ENCODE data around the gene COG2.
"Not testable (repeated sequence)": the region's sequence is repeated elsewhere in the genome, so short reads cannot be mapped to it uniquely, and the experiment has no call there.

COG2 gene

DNA sequence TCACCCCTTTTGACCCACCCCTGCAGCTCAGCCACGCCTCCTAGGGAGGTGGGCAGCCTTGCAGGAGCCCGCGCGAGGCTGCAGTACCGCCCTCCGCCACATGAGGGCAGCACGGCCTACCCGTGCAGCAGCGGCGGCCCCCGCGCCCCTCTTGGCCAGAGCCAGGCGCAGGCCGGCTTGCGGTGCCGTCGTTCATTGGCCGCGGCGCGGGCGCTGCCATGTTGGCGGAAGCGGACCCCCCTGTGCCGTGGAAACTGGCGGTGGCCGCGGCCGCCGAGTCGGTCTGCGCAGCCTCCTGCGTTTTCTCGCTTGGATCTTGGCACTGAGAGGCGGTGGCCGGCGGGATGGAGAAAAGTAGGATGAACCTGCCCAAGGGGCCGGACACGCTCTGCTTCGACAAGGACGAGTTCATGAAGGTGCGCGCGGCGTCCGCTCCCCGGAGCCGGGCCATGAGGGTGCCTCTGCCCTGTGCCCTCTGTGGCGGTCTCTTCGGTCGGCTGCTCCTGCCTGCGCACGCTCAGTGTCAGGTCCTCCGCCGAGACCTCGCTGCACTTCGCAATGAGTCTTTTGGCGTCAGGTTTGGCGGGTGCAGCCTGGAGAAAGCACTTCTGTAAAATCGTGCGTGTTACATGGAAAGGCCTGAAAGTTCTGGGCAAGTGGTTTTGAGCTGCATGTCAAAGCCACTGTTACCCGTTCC is at the start of gene COG2:
TSS of gene COG2 (plus strand) at position 219 of the 697 bp plus-strand sequence. CDS start at position 345, 126 bp downstream.
- peak; percentile 100 for DNase-seq

DNA sequence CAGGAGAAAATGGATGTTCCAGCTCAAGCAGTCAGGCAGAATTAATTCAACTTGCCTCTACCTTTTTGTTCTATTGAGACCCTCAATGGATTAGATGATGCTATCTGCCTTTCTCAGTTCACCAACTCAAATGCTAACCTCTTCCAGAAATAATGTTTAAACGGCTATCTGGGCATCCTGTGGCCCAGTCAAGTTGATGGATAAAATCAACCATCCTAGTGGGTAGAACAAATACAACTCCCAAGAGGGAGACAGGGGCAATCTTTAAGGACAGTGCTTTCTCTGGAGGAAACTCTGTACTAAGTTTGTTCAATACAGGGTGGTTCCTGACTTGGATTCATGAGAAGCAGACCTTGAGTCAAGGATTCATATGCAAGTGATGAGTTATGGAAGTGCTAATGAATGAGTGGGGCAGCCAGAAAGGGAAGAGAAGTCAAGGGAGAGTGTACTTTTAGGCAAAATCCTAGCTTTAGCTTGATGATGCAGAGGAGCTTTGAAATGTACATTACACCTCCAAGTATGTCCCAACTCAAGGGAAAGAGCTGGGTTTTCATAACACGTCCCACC is 49.4 kb upstream of the COG2 start:
- DNase-seq: no peak

- DNase-seq: no peak
These were observed 48.0 kb upstream of the COG2 start for GRCh38 chr1:230594214-230594773.

- no peak for DNase-seq
These were observed 47.1 kb upstream of the COG2 start for GRCh38 chr1:230595181-230595580.

DNA sequence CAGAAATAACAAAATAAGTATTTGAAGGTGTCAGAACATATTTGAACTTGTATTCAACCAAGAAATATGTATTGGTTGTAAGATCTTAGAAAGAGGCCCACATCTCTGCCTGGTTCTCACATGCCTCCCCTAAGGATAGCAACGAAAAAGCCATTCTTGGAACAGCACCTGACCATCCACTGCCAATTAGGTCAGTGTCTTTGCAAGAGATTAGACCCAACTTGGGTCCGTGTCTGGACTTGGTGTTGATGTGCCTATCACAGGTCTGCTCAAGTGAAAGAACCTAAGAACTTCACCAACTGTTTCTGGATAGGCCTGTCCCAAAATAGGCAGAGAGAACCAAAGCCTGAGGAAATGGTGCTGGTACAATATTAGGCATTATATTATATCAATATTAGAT is 46.0 kb upstream of the COG2 start:
- no peak for DNase-seq

GRCh38 chr1:230598745-230599144 is 43.5 kb upstream of the COG2 start:
- DNase-seq: no peak

- no peak for DNase-seq
These were observed 42.2 kb upstream of the COG2 start for GRCh38 chr1:230599926-230600656.

- DNase-seq: not testable (repeated sequence)
These were observed 41.5 kb upstream of the COG2 start for GRCh38 chr1:230600657-230601400.

- no peak for DNase-seq
These were observed 33.1 kb upstream of the COG2 start for GRCh38 chr1:230609208-230609607.

GRCh38 chr1:230610589-230610988 is 31.7 kb upstream of the COG2 start:
- DNase-seq: no peak

DNA sequence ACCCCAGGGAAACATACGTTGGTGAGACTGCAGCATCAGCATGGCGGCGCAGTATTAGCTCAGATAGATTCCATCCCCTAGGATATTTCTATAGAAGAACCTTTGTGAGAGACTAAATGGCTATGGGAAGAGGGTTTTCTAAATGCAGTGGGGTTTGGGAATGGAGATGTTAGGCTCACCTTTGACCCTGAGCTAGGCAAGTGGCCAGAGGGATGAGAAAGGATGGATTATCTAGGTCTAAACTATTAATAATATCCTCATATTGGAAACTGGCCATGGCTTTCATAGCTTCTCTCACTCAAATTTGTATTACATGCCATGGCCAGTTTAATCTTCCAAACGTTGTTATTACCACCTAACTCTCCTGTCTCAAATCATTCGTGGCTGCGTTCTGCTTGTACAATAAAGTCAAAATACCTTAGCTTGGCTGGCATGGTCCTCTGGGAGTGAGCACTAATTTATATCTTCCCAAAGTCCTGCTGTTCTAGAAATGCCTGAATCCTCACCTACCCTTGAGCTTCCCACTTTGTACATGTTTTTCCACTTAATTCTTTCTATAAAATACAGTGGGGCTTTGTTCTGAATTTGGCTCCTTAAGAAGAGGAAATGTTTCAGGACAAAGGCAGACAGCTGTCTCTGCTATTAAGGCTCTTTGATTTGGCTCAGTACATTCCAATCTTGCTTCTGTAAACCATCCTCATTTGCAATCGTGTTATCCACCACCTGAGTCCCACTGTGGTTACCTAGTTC is 31.0 kb upstream of the COG2 start:
- DNase-seq: no peak

DNA sequence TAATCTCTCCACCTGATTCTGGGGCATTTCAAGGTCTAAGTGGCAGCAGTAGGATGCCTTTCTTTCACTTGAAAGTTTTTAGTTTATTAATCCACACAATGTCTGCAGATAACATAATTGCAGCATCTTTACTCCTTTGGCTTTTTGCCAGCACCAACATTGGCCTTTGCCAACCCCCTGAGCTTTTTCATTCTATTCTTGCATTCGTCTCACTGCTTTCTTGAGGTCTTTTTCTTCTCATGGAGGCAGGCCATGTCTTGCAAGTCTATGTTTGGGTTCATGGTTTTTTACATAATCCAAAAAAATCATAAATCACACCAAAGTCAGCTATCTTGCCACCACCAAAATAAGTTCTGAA is 30.4 kb upstream of the COG2 start:
- DNase-seq: no peak

GRCh38 chr1:230612651-230613050 is 29.6 kb upstream of the COG2 start:
- no peak for DNase-seq

DNA sequence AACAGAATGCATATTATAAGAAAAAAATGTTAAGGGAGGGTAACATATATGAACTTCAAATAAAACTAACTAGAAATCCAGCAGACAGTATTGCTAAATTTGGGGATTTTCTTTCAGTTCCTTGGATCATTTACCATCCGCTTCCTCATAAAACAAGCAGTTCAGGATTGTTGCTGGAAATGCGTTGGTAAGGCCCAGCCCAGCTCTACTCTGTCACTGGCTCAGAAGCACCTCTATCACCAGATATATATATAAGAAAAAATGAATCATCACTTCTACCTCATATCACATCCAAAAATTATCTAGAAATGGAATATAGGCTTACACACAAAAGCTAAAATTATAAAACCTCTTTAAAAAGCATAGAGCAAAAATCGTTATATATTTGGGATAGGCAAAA is 28.2 kb upstream of the COG2 start:
- no peak for DNase-seq

DNA sequence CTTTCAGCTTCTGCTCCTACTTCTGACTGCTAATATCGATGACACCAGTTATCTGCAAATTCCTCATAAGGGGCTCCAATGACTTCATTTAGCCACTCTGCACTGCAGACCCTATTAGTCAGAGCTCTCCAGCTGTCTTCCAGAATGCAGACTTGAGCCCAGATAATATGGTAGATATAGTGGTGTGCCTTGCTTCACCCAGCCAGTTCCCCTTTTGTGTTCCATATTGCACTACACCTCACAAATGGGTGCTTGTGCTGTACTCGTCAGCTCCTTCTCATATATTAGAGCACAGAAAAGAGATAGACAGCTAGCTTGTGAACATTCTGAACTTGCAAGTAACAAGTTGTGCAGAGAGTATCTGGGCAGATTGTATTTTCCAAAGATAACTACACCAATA is 23.7 kb upstream of the COG2 start:
- DNase-seq: no peak

GRCh38 chr1:230620649-230621323 is 21.5 kb upstream of the COG2 start:
- DNase-seq: no peak

DNA sequence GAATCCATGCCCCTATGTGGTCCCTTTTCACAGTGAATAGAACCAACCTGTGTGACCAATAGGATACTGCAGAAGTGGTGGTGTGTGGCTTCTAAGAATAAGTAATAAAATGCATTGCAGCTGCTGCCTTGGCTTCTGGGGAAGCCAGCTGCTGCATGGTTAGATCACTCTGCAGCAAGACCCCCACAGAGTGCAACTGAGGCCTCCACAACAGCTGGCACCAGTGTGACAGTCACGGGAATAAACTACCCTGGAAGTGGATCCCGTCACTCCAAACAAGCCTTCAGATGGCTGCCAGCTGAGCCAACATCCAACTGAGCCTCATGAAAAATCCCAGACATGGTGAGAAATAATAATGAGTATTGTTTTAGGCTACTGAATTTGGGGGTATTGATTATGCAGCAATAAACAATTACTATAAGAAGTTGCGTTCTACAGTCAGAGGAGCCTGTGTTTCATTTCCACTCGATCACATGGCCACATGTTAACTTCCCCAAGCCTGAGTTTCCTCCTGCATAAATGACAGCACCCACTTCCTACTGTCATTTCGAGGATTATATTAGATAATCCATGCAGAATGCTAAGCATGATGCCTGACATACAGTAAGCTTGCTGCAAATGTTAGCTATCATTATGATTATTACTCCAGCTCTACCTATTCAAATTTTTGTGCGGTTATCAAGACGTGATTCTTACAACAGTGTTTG is 20.8 kb upstream of the COG2 start:
- no peak for DNase-seq

DNA sequence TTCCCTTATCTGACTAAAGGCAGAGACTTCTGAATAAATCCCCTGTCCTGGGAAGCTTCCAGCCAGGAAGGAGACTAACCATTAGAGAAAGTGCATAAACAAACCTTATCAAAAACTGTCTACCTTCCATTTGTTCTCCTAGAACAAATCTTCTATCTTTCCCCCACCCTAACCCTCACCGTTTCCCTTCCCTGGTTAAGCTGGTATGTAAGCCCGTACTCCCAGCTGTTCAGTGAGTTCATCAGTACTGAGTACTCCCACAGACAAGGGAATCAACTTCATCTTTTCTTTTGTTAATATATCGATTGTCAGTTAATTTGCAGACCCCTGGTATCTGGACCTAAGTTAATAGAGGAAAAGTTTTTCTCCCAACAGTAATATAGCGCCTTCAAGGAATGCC is 20.1 kb upstream of the COG2 start:
- no peak for DNase-seq

DNA sequence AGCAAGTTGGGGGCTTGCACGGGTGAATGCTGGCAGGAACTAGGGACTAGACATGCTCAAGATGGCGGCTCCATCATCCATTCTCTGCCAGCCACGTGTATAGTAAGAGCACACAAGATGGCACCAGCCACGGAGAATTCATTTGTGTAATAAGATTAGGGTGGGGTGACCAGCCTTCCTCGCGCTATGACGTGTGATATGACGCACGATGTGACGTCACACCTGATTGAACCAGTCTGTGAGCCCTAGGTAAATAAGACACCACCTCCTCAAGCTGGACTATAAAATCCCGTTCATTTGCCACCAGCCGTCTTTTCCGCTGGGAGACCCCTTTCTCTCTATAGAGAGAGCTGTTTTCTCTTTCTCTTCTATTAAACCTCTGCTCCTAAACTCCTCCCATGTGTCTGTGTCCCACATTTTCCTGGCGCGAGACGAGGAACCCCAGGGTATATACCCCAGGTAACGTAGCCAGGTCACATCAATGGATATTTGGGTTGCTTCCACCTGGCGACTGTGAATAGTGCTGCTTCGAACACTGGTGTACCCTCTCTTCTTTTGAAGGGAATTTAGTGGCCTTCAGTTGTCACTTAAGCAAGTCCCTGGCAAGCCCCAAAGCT is 18.1 kb upstream of the COG2 start:
- no peak for DNase-seq

GRCh38 chr1:230626232-230626631 is 16.0 kb upstream of the COG2 start:
- no peak for DNase-seq

DNA sequence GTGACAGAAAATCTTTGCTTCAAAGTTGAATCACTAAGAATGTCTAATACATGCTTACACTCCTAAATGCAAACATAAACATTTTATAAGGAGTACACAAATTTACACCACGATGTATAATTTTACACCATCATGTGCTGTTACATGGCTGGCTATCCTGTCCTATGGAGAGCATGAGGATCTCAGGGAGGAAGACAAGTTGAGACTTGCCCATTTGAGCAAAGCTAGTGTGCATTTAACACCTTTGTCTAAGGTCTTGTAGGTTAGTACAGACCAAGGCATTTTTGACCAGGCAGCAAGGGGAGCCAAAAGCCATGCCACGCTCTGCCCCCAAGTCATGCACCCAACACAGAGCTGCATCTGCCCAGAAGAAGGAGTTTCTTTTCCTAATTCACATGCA is 14.5 kb upstream of the COG2 start:
- DNase-seq: no peak

Data from activated CD8-positive, alpha-beta memory T cell treated with anti-CD3 and anti-CD28 coated beads, Interleukin-2, amount 50 U/mL, for 48 hours (primary cell).